GM18870 (cell line): Measurements from ENCODE around the gene ZNF446.
"Not testable (repeated sequence)": the region's sequence is repeated elsewhere in the genome, so short reads cannot be mapped to it uniquely, and the experiment has no call there.

Experiments
- ATAC-seq: cut with Tn5 transposase; IDR thresholded peaks from one replicate; pipeline ENCODE4 v1.9.1; 2021; ENCODE audit warnings: moderate library complexity; ENCODE audit not compliant: unreplicated experiment

The ZNF446 gene

GRCh38 chr19:58469241-58470013 lies 6.7 kb upstream of the ZNF446 start:
- no peak for ATAC-seq

DNA sequence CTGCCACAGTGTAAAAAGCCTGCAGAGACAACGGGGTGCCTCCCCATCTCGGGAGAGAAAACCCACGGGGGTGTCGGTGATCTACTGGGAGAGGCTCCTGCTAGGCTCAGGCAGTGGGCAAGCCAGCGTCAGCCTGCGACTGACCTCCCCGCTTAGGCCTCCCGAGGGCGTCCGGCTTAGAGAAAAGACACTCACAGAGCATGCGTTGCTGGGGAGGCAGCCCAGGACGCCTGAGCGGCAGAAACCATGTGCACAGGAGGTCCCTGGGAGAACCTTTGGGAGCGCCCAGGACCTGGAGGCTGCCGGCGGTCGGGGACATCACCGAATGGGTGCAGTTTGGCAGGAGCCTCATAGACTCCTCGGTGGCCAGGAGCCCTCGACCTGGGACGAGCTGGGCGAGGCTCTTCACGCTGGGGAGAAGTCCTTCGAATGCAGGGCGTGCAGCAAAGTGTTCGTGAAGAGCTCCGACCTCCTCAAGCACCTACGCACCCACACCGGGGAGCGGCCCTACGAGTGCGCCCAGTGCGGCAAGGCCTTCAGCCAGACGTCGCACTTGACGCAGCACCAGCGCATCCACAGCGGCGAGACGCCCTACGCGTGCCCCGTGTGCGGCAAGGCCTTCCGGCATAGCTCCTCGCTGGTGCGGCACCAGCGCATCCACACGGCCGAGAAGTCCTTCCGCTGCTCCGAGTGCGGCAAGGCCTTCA lies 5.2 kb upstream of the ZNF446 start:
- ATAC-seq = not testable (repeated sequence)

GRCh38 chr19:58471736-58472135 lies 4.4 kb upstream of the ZNF446 start:
- no peak for ATAC-seq

GRCh38 chr19:58473775-58474174 lies 2.4 kb upstream of the ZNF446 start:
- no peak for ATAC-seq

GRCh38 chr19:58474291-58474996 lies 1.7 kb upstream of the ZNF446 start:
- ATAC-seq = no peak

- no peak for ATAC-seq
These were observed 997 bp upstream of the ZNF446 start for GRCh38 chr19:58474997-58475713.

GRCh38 chr19:58476498-58477015 lies 405 bp downstream of the ZNF446 start:
- ATAC-seq = peak; percentile 5

- ATAC-seq = no peak
These were observed 978 bp downstream of the ZNF446 start for GRCh38 chr19:58477130-58477529.

- no peak for ATAC-seq
These were observed 1.7 kb downstream of the ZNF446 start for GRCh38 chr19:58477871-58478270.

- ATAC-seq = no peak
These were observed 3.2 kb downstream of the ZNF446 start for GRCh38 chr19:58479303-58479702.

DNA sequence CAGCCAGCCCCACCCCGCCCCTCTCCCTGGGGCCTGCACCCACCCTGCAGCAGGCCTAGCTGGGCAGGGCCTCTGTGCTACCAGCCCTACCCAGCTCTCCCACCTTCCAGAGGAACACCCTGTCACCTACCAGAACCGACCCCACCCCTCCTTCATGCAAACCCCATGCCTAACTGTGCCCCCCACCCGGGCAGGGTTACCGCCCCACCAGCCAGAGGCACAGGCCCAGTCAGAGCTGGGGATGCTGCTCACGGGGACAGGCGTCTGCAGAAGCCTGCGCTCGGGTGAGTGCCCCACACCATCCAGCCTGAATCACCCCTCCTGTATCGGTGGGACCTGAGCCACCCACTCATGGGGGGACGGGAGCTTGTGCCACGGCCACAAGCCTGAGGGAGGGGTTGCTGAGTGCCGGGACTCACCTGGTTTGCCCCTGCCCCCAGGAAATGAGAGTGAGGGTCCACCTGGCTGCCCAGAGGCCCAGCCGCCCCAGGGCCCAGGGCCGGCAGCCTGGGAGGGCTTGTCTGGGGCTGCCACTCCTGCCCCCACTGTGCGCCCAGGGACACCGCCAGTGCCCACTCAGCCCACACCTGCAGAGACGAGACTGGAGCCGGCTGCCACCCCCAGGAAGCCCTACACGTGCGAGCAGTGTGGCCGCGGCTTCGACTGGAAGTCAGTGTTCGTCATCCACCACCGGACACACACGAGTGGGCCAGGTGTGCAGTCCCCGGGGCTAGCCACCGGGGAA lies 3.8 kb downstream of the ZNF446 start:
- ATAC-seq = no peak

DNA sequence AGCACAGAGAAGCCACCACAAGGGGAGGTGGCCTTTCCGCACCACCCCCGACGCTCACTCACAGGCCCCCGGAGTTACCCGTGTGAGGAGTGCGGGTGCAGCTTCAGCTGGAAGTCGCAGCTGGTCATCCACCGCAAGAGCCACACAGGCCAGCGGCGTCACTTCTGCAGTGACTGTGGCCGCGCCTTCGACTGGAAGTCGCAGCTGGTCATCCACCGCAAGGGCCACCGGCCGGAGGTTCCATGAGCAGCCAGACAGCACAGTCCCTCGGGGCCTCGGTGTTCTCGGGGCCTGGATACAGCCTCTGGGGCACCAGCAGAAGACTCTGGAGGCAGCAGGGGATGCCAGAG lies 4.3 kb downstream of the ZNF446 start:
- ATAC-seq = no peak

DNA sequence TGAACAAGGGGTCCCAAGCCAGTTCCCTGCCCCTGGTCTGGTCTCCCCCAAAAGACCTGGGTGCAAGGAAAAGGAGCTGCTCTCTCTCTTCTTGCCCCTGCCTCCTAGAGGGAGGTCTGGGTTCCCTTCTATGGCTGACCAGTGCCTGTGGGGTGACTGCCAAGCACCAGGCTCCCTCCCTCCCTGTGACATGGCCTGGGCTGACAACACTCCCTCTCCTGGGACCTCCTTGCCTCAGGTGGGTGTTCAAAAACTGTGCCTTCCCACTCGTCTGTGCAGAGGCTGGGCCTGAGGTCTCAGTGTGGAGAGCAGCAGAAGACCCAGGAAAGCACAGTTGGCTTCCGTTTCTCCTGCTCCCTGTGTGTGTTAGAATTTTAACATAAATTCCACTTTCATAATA lies 4.7 kb downstream of the ZNF446 start:
- no peak for ATAC-seq

DNA sequence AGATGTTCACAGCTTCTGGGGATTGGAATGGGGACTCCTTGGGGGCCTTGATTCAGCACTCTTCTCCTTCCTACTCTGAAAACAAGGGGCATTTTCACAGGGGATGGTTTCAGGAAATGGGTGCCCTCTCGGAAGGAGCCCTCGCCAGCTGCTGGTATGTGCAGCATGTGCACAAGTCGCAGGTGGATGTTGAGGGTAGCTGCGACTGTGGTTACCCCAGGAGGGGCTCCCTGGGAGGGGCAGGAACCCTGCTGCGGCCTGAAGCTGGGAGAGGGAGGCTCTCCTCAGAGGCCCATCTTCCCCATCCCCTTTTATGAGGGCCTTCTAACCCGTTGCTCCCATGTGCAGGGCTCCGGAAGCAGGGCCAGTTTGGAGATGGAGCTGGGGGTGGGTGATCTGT lies 6.2 kb downstream of the ZNF446 start:
- ATAC-seq = no peak

DNA sequence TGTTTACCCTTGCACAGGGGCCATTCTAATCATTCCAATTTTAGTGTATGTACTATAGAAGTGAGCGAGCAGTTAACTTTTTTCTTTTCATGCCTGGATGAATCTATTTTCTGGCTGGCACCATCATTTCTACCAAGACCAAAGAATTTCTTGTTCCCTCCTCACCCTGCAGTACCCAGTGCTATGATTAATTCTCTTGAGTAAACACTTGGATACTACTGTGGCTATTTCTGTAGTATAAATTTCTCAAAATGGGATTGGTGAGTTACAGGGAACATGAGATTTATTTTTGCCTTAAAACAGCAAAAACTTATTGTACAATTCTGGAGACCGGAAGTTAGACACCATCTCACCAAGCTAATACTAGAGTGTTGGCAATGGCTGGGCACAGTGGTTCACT lies 7.6 kb downstream of the ZNF446 start:
- ATAC-seq = no peak

DNA sequence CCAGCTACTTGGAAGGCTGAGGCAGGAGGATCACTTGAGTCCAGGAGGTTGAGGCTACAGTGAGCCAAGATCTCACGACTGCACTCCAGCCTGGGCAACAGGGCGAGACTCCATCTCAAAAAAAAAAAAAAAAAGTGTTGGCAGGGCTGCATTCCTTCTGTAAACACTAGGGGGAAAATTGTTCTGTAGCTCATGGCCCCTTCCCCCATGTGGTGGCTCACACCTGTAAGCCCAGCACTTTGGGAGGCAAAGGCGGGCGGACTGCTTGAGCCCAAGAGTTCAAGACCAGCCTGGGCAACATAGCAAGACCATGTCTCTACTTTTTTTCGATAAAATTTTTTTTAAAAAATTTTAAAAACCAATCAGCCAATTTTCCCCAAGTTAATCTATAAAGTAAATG lies 8.2 kb downstream of the ZNF446 start:
- not testable (repeated sequence) for ATAC-seq

DNA sequence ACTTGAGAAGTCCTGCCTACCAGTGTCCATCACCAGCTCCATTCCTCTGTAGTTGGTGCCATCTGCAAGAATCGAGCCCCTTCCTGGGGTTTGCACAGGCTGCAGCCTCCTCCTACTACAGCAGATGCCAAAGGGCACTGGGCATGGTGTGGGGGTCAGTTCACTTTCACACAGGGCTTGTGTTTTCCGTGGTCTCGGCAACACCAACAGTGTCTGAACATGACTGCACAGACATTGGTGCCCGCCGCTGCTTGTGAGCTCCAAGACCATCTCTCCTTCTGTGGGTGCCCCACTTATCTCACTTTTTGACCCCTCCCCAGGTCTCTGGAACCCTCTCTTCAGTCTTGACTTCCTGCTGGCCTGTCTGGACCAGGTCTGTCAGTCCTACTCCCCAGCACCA lies 15.2 kb downstream of the ZNF446 start:
- no peak for ATAC-seq

GRCh38 chr19:58492265-58492664 lies 16.1 kb downstream of the ZNF446 start:
- no peak for ATAC-seq

DNA sequence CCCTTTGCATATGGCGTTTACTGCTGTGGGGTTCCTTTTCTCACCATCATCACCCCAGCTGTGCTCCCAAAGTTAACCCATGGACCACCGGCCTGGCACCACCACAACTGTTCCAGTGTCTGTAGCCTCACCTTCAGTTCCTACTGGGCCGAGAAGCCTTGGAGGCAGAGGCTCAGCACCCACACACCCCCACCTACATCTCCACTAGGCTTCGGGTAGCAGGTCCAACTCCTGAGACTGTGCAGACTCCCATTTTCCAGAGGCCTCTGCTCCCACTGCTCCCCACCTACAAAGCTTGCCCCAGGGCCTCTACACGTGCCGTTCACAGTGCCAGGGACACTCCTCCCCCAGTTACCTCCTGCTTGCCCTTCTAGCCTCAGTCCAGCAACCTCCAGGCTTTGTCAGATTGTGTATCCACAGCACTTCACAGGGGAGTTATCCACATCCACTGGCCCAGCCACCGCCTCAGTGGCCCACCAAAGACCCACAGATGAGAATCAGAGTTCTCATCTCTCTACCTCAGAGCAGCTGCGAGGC lies 21.6 kb downstream of the ZNF446 start:
- ATAC-seq = no peak
